ENCODE data around the gene RITA1.

RITA1 gene

DNA sequence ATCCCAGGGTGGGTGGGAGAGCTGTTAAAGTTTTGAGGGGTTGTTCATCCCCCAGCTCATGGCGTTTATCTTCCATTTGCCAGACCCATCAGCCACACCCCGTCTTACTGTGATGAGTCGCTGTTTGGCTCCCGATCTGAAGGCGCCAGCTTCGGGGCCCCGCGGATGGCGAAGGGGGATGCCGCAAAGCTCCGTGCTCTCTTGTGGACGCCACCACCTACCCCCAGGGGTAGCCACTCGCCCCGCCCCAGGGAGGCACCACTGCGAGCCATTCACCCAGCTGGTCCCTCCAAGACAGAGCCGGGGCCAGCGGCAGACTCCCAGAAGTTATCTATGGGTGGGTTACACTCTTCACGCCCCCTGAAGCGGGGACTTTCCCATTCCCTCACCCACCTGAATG lies 5.7 kb downstream of the RITA1 start:
- H3K4me1 ChIP-seq (ENCODE audit: insufficient read depth, low read length) = peaks cover 11% of the 10 kb centered on the region
- H3K36me3 ChIP-seq (ENCODE audit: insufficient read depth, low read length) = peaks cover 20% of the 10 kb centered on the region
- H3K9me3 ChIP-seq (ENCODE audit: low read length) = no peaks in the 10 kb centered on the region
- no peak overlapping the region for H3K4me3 ChIP-seq (ENCODE audit: low read length)
- no peak overlapping the region for H2AFZ ChIP-seq (ENCODE audit: low read depth, low read length)
- H3K27me3 ChIP-seq (ENCODE audit: insufficient read depth, low read length) = no peaks in the 10 kb centered on the region

GRCh38 chr12:113194971-113195391 lies 9.5 kb downstream of the RITA1 start:
- no peaks in the 10 kb centered on the region for H3K9me3 ChIP-seq (ENCODE audit: low read length)
- H3K4me1 ChIP-seq (ENCODE audit: insufficient read depth, low read length) = peaks cover 4% of the 10 kb centered on the region
- no peak overlapping the region for H2AFZ ChIP-seq (ENCODE audit: low read depth, low read length)
- no peak overlapping the region for H3K4me3 ChIP-seq (ENCODE audit: low read length)
- H3K36me3 ChIP-seq (ENCODE audit: insufficient read depth, low read length) = peaks cover 13% of the 10 kb centered on the region
- no peaks in the 10 kb centered on the region for H3K27me3 ChIP-seq (ENCODE audit: insufficient read depth, low read length)

DNA sequence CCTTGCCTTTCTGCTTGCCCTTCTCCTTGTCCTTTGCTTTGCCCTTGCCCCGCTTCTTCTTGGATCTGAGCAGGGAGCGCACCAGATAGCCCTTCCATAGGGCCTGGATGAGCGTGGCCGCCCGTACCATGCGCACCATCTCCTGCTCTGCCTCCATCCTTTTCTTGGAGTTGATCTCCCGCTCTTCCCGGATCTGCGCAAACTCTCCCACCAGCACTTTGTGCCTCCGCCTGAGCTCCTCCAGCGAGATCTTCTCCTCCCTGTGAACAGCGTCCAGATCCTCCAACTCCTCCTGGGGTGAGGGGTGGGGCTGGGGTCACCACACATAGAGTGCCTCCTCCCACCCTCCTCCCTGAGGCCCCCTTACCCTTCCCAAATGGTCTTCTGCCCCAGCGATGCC lies 10.1 kb downstream of the RITA1 start:
- H3K36me3 ChIP-seq (ENCODE audit: insufficient read depth, low read length) = peaks cover 13% of the 10 kb centered on the region
- no peak overlapping the region for H2AFZ ChIP-seq (ENCODE audit: low read depth, low read length)
- H3K4me1 ChIP-seq (ENCODE audit: insufficient read depth, low read length) = peaks cover 4% of the 10 kb centered on the region
- H3K9me3 ChIP-seq (ENCODE audit: low read length) = no peaks in the 10 kb centered on the region
- no peak overlapping the region for H3K4me3 ChIP-seq (ENCODE audit: low read length)
- no peaks in the 10 kb centered on the region for H3K27me3 ChIP-seq (ENCODE audit: insufficient read depth, low read length)

- Histone ChIP-seq H3K27me3 (ENCODE audit: insufficient read depth, low read length) (no peaks in the 10 kb centered on the region), H3K9me3 (ENCODE audit: low read length) (no peaks in the 10 kb centered on the region), H3K4me1 (ENCODE audit: insufficient read depth, low read length) (peaks cover 4% of the 10 kb centered on the region), H3K36me3 (ENCODE audit: insufficient read depth, low read length) (peaks cover 5% of the 10 kb centered on the region), H2AFZ (ENCODE audit: low read depth, low read length) (no peak overlapping the region), H3K4me3 (ENCODE audit: low read length) (no peak overlapping the region)
These were observed 11.1 kb downstream of the RITA1 start for GRCh38 chr12:113196582-113196981.

- H3K4me1 ChIP-seq (ENCODE audit: insufficient read depth, low read length) = peaks cover 4% of the 10 kb centered on the region
- no peak overlapping the region for H3K4me3 ChIP-seq (ENCODE audit: low read length)
- no peaks in the 10 kb centered on the region for H3K27me3 ChIP-seq (ENCODE audit: insufficient read depth, low read length)
- peaks cover 1% of the 10 kb centered on the region for H3K36me3 ChIP-seq (ENCODE audit: insufficient read depth, low read length)
- H3K9me3 ChIP-seq (ENCODE audit: low read length) = no peaks in the 10 kb centered on the region
- no peak overlapping the region for H2AFZ ChIP-seq (ENCODE audit: low read depth, low read length)
These were observed 11.5 kb downstream of the RITA1 start for GRCh38 chr12:113196990-113197389.

- no peaks in the 10 kb centered on the region for H3K4me1 ChIP-seq (ENCODE audit: insufficient read depth, low read length)
- H3K4me3 ChIP-seq (ENCODE audit: low read length) = no peak overlapping the region
- H3K36me3 ChIP-seq (ENCODE audit: insufficient read depth, low read length) = no peaks in the 10 kb centered on the region
- H3K27me3 ChIP-seq (ENCODE audit: insufficient read depth, low read length) = no peaks in the 10 kb centered on the region
- H3K9me3 ChIP-seq (ENCODE audit: low read length) = no peaks in the 10 kb centered on the region
- no peak overlapping the region for H2AFZ ChIP-seq (ENCODE audit: low read depth, low read length)
These were observed 12.1 kb downstream of the RITA1 start for GRCh38 chr12:113197518-113198077.

DNA sequence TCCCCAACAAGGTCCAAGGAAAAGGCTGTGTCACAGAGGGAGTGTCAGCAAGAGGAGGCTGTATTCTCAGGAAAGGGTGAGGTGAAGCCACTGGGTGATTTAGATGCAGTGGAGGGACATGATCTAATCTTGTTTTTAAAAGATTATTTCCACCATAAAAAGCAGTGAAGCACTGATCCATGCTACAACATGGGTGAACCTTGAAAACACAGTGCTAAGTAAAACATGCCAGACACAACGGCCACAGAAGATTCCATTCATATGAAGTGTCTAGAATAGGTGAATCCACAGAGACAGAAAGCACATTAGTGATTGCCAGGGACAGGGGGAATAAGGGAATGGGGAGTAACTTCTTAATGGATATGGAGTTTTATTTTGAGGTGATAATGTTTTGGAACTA lies 12.8 kb downstream of the RITA1 start:
- no peaks in the 10 kb centered on the region for H3K4me1 ChIP-seq (ENCODE audit: insufficient read depth, low read length)
- H3K36me3 ChIP-seq (ENCODE audit: insufficient read depth, low read length) = no peaks in the 10 kb centered on the region
- no peaks in the 10 kb centered on the region for H3K9me3 ChIP-seq (ENCODE audit: low read length)

DNA sequence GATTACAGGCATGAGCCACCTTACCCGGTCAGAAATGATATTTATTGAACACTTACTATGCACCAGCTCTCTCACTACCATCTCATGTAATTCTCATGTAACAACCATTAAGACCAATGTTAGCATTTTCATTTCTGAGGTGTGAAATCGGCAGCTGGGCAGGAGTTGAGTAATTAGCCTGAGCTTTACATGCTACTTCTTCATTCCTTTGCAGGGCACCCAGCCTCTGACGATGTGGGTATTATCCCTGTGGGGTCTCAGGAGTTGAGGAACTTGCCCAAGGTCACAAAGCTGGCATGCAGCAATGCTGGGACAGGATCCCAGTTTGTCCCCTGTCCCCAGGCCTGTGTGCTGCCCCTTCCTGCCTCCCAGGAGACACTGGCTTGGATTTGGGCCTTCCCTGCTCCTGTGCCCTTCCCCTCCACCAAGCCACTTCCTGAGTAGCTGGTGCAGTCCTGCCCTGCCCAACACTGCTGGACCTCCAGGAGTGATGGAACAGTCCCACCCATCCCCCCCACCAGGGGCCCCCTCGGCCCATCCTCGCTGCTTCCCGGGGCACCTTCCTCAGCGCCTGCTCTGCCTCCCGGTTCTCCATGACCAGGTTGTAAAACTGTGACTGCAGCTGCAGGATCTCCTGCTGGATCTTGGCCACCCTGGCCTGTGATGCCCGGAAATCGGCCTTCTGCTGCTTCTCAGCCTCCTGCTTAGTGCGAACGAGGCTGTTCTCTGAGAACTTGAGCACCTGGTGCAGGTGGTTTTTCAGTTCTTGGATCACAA lies 14.7 kb downstream of the RITA1 start:
- no peaks in the 10 kb centered on the region for H3K4me1 ChIP-seq (ENCODE audit: insufficient read depth, low read length)
- no peaks in the 10 kb centered on the region for H3K27me3 ChIP-seq (ENCODE audit: insufficient read depth, low read length)
- no peaks in the 10 kb centered on the region for H3K9me3 ChIP-seq (ENCODE audit: low read length)
- no peak overlapping the region for H2AFZ ChIP-seq (ENCODE audit: low read depth, low read length)
- H3K36me3 ChIP-seq (ENCODE audit: insufficient read depth, low read length) = no peaks in the 10 kb centered on the region
- no peak overlapping the region for H3K4me3 ChIP-seq (ENCODE audit: low read length)

More for the DNA sequence above, 12.8 kb downstream of the RITA1 start:
- Histone ChIP-seq H2AFZ (ENCODE audit: low read depth, low read length) (no peak overlapping the region), H3K27me3 (ENCODE audit: insufficient read depth, low read length) (no peaks in the 10 kb centered on the region), H3K4me3 (ENCODE audit: low read length) (no peak overlapping the region)

GRCh38 chr12:113201187-113202177 lies 16.0 kb downstream of the RITA1 start:
- H3K27me3 ChIP-seq (ENCODE audit: insufficient read depth, low read length) = no peaks in the 10 kb centered on the region
- no peaks in the 10 kb centered on the region for H3K4me1 ChIP-seq (ENCODE audit: insufficient read depth, low read length)
- no peak overlapping the region for H2AFZ ChIP-seq (ENCODE audit: low read depth, low read length)
- H3K9me3 ChIP-seq (ENCODE audit: low read length) = no peaks in the 10 kb centered on the region
- H3K36me3 ChIP-seq (ENCODE audit: insufficient read depth, low read length) = no peaks in the 10 kb centered on the region
- H3K4me3 ChIP-seq (ENCODE audit: low read length) = no peak overlapping the region

- Histone ChIP-seq H3K27me3 (ENCODE audit: insufficient read depth, low read length) (no peaks in the 10 kb centered on the region), H3K4me3 (ENCODE audit: low read length) (no peak overlapping the region), H3K9me3 (ENCODE audit: low read length) (no peaks in the 10 kb centered on the region), H3K36me3 (ENCODE audit: insufficient read depth, low read length) (no peaks in the 10 kb centered on the region), H3K4me1 (ENCODE audit: insufficient read depth, low read length) (no peaks in the 10 kb centered on the region), H2AFZ (ENCODE audit: low read depth, low read length) (no peak overlapping the region)
These were observed 17.0 kb downstream of the RITA1 start for GRCh38 chr12:113202300-113203075.

DNA sequence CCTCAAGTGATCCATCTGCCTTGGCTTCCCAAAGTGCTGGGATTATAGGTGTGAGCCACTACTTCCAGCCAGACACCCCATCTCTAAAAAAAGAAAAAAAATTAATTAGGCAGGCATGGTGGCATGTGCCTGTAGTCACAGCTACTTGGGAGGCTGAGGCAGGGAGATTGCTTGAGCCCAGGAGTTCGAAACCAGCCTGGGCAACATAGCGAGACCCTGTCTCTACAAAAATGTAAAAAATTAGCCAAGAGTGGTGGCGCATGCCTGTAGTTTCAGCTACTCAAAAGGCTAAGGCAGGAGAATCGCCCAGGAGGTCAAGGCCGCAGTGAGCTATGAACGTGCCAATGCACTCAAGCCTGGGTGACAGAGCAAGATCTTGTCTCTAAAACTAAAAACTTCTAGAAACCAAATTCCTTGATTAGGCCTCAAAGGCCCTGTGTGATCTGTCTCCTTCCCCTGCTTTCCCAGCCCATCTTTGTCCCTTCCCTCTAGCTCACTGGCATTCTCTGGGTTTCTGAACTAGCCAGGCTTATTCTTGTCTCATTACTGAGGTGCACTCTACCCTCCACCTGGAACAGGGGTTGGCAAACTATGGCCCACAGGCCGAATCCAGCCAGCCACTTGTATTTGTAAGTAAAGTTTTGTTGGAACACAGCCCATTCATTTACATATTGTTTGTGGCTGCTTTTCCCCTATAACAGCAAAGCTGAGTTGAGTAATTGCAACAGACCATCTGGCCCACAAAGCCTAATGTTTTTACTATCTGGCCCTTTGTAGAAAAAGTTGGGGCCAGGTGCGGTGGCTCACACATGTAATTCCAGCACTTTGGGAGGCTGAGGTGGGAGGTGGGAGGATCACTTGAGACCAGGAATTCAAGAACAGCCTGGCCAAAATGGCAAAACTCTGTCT lies 18.6 kb downstream of the RITA1 start:
- Histone ChIP-seq H3K27me3 (ENCODE audit: insufficient read depth, low read length) (no peaks in the 10 kb centered on the region), H3K4me3 (ENCODE audit: low read length) (no peak overlapping the region), H3K9me3 (ENCODE audit: low read length) (no peaks in the 10 kb centered on the region), H3K4me1 (ENCODE audit: insufficient read depth, low read length) (no peaks in the 10 kb centered on the region), H3K36me3 (ENCODE audit: insufficient read depth, low read length) (no peaks in the 10 kb centered on the region), H2AFZ (ENCODE audit: low read depth, low read length) (no peak overlapping the region)

- Histone ChIP-seq H3K36me3 (ENCODE audit: insufficient read depth, low read length) (no peaks in the 10 kb centered on the region), H3K9me3 (ENCODE audit: low read length) (no peaks in the 10 kb centered on the region), H3K4me3 (ENCODE audit: low read length) (no peak overlapping the region), H2AFZ (ENCODE audit: low read depth, low read length) (no peak overlapping the region), H3K27me3 (ENCODE audit: insufficient read depth, low read length) (no peaks in the 10 kb centered on the region), H3K4me1 (ENCODE audit: insufficient read depth, low read length) (no peaks in the 10 kb centered on the region)
These were observed 19.3 kb downstream of the RITA1 start for GRCh38 chr12:113204804-113205203.

Measured in neuron (in vitro differentiated cells).